Neural cell (in vitro differentiated cells): ENCODE data around the gene HOXA3. TPM values are rescaled to one million over a fixed set of nuclear protein-coding genes. Genes with fewer than 3 reads are reported as not detected.

Experiments used
- H2AFZ ChIP-seq: fragments of 200-600, 300-800 bp; sonication (generic), shearing (Covaris generic); 2 replicates; pipeline ENCODE4 v1.6.0; 2014; ENCODE audit warnings: low read depth, mild to moderate bottlenecking, antibody characterized with exemption, low read length, moderate library complexity
- H3F3A ChIP-seq: fragments of 200-600 bp; shearing (Covaris generic); 2 replicates; pipeline ENCODE4 v1.6.1; 2016; ENCODE audit warnings: mild to moderate bottlenecking, moderate library complexity, mixed read lengths, antibody characterized with exemption, low read length; ENCODE audit not compliant: insufficient read depth, poor library complexity, severe bottlenecking
- H3K27ac ChIP-seq: fragments of 200-600, 300-800 bp; sonication (generic), shearing (Covaris generic); 2 replicates; pipeline ENCODE4 v1.5.1; 2014; ENCODE audit warnings: mild to moderate bottlenecking, low read length, moderate library complexity
- H3K27me3 ChIP-seq: fragments of 300-800, 200-600 bp; sonication (generic), shearing (Covaris generic); 2 replicates; pipeline ENCODE4 v1.6.0; 2014; ENCODE audit warnings: mild to moderate bottlenecking, low read depth, low read length, moderate library complexity; ENCODE audit not compliant: insufficient read depth
- H3K36me3 ChIP-seq: fragments of 300-800, 200-600 bp; sonication (generic), shearing (Covaris generic); 2 replicates; pipeline ENCODE4 v1.5.1; 2014; ENCODE audit warnings: mild to moderate bottlenecking, antibody characterized with exemption, low read length, moderate library complexity; ENCODE audit not compliant: insufficient read depth
- H3K4me2 ChIP-seq: fragments of 300-800, 200-600 bp; sonication (generic), shearing (Covaris generic); 2 replicates; pipeline ENCODE4 v1.6.0; 2014; ENCODE audit warnings: mild to moderate bottlenecking, low read length
- H3K4me3 ChIP-seq: fragments of 300-800, 200-600 bp; sonication (generic), shearing (Covaris generic); 2 replicates; pipeline ENCODE4 v1.5.1; 2014; ENCODE audit warnings: mild to moderate bottlenecking, low read length, moderate library complexity
- H3K79me2 ChIP-seq: fragments of 200-600 bp; shearing (Covaris generic); replicated peaks from 2 replicates; pipeline ENCODE4 v1.6.0; 2014; ENCODE audit warnings: mild to moderate bottlenecking, low read length, moderate library complexity; ENCODE audit not compliant: insufficient read depth
- H3K9ac ChIP-seq: fragments of 300-800, 200-600 bp; sonication (generic), shearing (Covaris generic); 2 replicates; pipeline ENCODE4 v1.6.1; 2016; ENCODE audit warnings: mild to moderate bottlenecking, low read length, mixed read lengths
- H3K9me2 ChIP-seq: fragments of 200-600 bp; shearing (Covaris generic); 2 replicates; pipeline ENCODE4 v1.6.1; 2016; ENCODE audit warnings: mild to moderate bottlenecking, low read length, mixed read lengths; ENCODE audit not compliant: insufficient read depth
- H3K9me3 ChIP-seq: fragments of 200-600, 300-800 bp; sonication (generic), shearing (Covaris generic); 2 replicates; pipeline ENCODE4 v1.6.1; 2016; ENCODE audit warnings: mild to moderate bottlenecking, mixed run types, low read length, moderate library complexity, mixed read lengths
- H4K20me1 ChIP-seq: fragments of 200-600 bp; shearing (Covaris generic); 2 replicates; pipeline ENCODE4 v1.6.1; 2016; ENCODE audit warnings: mild to moderate bottlenecking, mixed run types; ENCODE audit not compliant: insufficient read depth
- EP300 ChIP-seq: fragments of 450-650 bp; conservative IDR thresholded peaks from 2 replicates; pipeline ENCODE4 v1.6.1; 2014; ENCODE audit warnings: antibody characterized with exemption, mild to moderate bottlenecking, moderate library complexity; ENCODE audit not compliant: poor library complexity, severe bottlenecking
- EZH2 ChIP-seq: fragments of 200-600, 300-800 bp; shearing (Covaris generic), sonication (generic); IDR thresholded peaks from 2 replicates; pipeline ENCODE4 v1.6.1; 2014; ENCODE audit warnings: antibody characterized with exemption, low read length, borderline replicate concordance, mild to moderate bottlenecking; ENCODE audit not compliant: insufficient read depth, poor library complexity, severe bottlenecking
- MXI1 ChIP-seq: fragments of 450-650 bp; conservative IDR thresholded peaks from 2 replicates; pipeline ENCODE4 v1.6.1; 2014; ENCODE audit warnings: antibody characterized with exemption, mild to moderate bottlenecking; ENCODE audit not compliant: poor library complexity, severe bottlenecking
- POLR2AphosphoS5 ChIP-seq: IDR thresholded peaks from 2 replicates; pipeline ENCODE4 v1.6.1; 2012
- RAD21 ChIP-seq: fragments of 450-650 bp; conservative IDR thresholded peaks from 2 replicates; pipeline ENCODE4 v1.6.1; 2014; ENCODE audit warnings: antibody characterized with exemption, mild to moderate bottlenecking, moderate library complexity
- REST ChIP-seq: IDR thresholded peaks from 2 replicates; pipeline ENCODE4 v1.6.1; 2012; ENCODE audit warnings: borderline replicate concordance
- SMC3 ChIP-seq: fragments of 450-650 bp; conservative IDR thresholded peaks from 2 replicates; pipeline ENCODE4 v1.6.1; 2014; ENCODE audit warnings: antibody characterized with exemption, mild to moderate bottlenecking, moderate library complexity; ENCODE audit not compliant: poor library complexity
- TAF1 ChIP-seq: IDR thresholded peaks from 2 replicates; pipeline ENCODE4 v1.6.1; 2012; ENCODE audit warnings: low read depth
- polyA plus RNA-seq: library from polyadenylated mRNA; depleted of rRNA; stranded (reverse); fragments of >200 nt; gene quantifications from 2 replicates; pipeline ENCODE4 v1.2.3, GENCODE V29; 2014
- TF ChIP-seq, protein P1 (sequence below): fragments of 450-650 bp; IDR thresholded peaks from 2 replicates; pipeline ENCODE4 v1.5.1; 2014; ENCODE audit warnings: antibody characterized with exemption, mild to moderate bottlenecking, moderate library complexity; ENCODE audit not compliant: poor library complexity, severe bottlenecking

The HOXA3 gene
- polyA plus RNA-seq, 1 donor from 2014 or later = not detected

DNA sequence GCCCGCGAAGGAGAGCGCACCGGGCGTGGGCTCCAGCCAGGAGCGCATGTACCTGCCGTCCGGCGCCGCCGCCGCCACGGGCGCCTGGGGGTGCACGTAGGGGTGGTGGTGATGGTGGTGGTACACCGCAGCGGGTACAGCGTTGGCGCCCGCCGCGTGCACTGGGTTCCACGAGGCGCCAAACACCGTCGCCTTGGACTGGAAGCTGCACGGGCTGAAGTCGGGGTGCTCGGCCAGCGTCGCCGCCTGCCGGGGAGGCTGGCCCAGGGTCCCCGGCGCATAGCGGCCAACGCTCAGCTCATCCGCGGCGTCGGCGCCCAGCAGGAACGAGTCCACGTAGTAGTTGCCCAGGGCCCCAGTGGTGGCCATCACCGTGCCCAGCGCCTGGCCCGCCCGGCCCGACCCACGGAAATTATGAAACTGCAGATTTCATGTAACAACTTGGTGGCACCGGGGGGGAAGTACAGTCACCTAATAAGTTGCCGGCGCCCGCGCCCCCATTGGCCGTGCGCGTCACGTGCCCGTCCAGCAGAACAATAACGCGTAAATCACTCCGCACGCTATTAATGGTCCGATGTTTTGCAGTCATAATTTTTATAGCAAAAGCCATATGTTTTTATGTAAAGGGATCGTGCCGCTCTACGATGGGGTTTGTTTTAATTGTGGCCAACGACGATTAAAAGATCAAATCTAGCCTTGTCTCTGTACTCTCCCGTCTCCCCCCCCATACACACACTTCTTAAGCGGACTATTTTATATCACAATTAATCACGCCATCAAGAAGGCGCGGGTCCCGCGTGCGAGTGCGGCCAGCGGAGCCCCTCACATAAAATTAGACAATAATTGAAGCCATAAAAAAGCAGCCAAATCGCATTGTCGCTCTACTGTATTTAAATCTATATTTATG, 13.0 kb upstream of the HOXA3 start, which contains the start of gene HOXA9:
Gene HOXA9, minus strand, starts transcription at position 449 of the 907 bp plus-strand sequence. Its CDS starts 80 bp downstream, at position 369.
- H3K4me3 ChIP-seq = no peak within 1 kb of the TSS
- no peaks in the 10 kb centered on the region for H4K20me1 ChIP-seq
- H3K4me2 ChIP-seq = no peak within 1 kb of the TSS
- H3F3A ChIP-seq = no peaks in the 10 kb centered on the region
- no peaks in the 10 kb centered on the region for H3K36me3 ChIP-seq
- peaks cover 99% of the 10 kb centered on the region for H3K27me3 ChIP-seq
- H3K9me3 ChIP-seq = peaks cover 18% of the 10 kb centered on the region
- no peak within 1 kb of the TSS for H3K27ac ChIP-seq
- H2AFZ ChIP-seq = no peak within 1 kb of the TSS
- H3K9ac ChIP-seq = no peak within 1 kb of the TSS
- H3K9me2 ChIP-seq = no peaks in the 10 kb centered on the region
- no peaks in the 10 kb centered on the region for H3K79me2 ChIP-seq
- TF ChIP-seq EZH2 (peak; percentile 92), MXI1 (no peak), SMC3 (no peak)

DNA sequence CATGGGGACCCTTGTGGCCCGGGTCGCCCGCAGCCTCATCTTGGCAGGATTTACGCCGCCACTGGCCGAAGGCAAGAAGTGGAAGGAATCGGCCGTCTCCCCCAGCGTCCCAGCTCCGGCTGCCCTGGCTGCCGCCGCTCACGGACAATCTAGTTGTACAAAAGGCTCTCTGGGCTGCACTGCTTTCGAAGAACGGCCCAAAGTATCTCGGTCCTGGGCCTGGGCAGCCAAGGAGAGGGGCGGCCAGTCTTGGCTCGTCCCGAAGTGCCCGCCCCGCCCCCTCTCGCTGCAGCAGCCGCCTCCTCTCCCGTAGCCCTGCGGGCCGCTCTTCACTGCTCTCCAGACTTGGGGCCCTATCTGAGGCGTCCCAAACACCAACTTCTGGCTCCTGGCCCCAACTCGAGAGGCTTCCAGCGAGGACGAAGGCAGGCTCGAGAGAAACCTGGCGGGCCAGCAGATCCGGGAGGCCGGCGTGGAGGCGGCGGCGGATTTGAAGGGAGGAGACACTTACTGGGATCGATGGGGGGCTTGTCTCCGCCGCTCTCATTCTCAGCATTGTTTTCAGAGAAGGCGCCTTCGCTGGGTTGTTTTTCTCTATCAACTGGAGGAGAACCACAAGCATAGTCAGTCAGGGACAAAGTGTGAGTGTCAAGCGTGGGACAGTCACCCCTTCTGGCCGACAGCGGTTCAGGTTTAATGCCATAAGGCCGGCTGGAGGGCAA, 12.1 kb upstream of the HOXA3 start:
- Histone ChIP-seq H3F3A (no peaks in the 10 kb centered on the region), H3K9me3 (peaks cover 22% of the 10 kb centered on the region), H3K4me3 (no peak overlapping the region), H2AFZ (no peak overlapping the region), H3K4me2 (no peak overlapping the region), H3K27ac (no peak overlapping the region), H3K79me2 (no peaks in the 10 kb centered on the region), H3K36me3 (no peaks in the 10 kb centered on the region), H3K9me2 (no peaks in the 10 kb centered on the region), H4K20me1 (no peaks in the 10 kb centered on the region), H3K27me3 (peaks cover 99% of the 10 kb centered on the region), H3K9ac (no peak overlapping the region)
- no peak for TF ChIP-seq TAF1
- TF ChIP-seq SMC3 = no peak
- TF ChIP-seq MXI1 = no peak
- TF ChIP-seq EP300 = no peak
- TF ChIP-seq RAD21 = no peak
- TF ChIP-seq REST = no peak
- no peak for TF ChIP-seq EZH2
- TF ChIP-seq, protein P1, sequence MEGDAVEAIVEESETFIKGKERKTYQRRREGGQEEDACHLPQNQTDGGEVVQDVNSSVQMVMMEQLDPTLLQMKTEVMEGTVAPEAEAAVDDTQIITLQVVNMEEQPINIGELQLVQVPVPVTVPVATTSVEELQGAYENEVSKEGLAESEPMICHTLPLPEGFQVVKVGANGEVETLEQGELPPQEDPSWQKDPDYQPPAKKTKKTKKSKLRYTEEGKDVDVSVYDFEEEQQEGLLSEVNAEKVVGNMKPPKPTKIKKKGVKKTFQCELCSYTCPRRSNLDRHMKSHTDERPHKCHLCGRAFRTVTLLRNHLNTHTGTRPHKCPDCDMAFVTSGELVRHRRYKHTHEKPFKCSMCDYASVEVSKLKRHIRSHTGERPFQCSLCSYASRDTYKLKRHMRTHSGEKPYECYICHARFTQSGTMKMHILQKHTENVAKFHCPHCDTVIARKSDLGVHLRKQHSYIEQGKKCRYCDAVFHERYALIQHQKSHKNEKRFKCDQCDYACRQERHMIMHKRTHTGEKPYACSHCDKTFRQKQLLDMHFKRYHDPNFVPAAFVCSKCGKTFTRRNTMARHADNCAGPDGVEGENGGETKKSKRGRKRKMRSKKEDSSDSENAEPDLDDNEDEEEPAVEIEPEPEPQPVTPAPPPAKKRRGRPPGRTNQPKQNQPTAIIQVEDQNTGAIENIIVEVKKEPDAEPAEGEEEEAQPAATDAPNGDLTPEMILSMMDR = no peak
- TF ChIP-seq POLR2AphosphoS5 = no peak
